Stimulated activated memory B cell treated with anti-CD40 and anti-IgM and Interleukin-4, amounts not matched to agents 10 μg/mL and 1 μg/mL and 100 μg/mL, for 72 hours (primary cell): ENCODE results near the gene EYS.

Experiments
- ATAC-seq: fragments of 150-1000 bp; cut with Tn5 transposase; 2 replicates; pipeline ENCODE4 v1.10.0; 2021
- H3K27ac Mint-ChIP-seq: one replicate; pipeline ENCODE4 v1.8.0; 2022; ENCODE audit warnings: mild to moderate bottlenecking, mixed read lengths
- H3K27me3 Mint-ChIP-seq: one replicate; pipeline ENCODE4 v1.8.0; 2022; ENCODE audit warnings: mixed read lengths
- H3K36me3 Mint-ChIP-seq: one replicate; pipeline ENCODE4 v1.8.0; 2022; ENCODE audit warnings: mixed read lengths
- H3K4me1 Mint-ChIP-seq: one replicate; pipeline ENCODE4 v1.8.0; 2022; ENCODE audit warnings: mixed read lengths
- H3K4me3 Mint-ChIP-seq: one replicate; pipeline ENCODE4 v1.8.0; 2022; ENCODE audit warnings: mild to moderate bottlenecking, moderate library complexity, mixed read lengths
- H3K9me3 Mint-ChIP-seq: one replicate; pipeline ENCODE4 v1.8.0; 2022; ENCODE audit warnings: mixed read lengths

Gene EYS

DNA sequence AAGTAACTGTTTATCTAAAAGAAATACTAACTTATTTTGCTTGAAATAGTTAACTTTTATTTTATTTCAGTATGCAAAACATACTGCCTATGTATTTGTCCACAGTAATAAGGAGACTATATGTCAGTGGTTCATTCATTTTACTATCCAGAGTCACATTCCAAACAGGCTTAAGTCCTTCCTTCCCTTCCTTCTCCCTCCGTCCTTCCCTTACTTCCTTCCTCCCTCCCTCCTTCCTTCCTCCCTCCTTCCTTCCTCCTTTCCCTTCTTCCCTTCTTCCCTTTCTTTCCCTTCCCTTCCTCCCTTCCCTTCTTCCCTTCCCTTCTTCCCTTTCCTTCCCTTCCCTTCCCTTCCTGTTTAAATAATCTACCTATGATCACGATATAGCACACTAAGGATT lies 899.2 kb downstream of the EYS start:
- no peak for ATAC-seq
- no peaks in the 10 kb centered on the region for H3K4me1 Mint-ChIP-seq
- no peaks in the 10 kb centered on the region for H3K27me3 Mint-ChIP-seq

DNA sequence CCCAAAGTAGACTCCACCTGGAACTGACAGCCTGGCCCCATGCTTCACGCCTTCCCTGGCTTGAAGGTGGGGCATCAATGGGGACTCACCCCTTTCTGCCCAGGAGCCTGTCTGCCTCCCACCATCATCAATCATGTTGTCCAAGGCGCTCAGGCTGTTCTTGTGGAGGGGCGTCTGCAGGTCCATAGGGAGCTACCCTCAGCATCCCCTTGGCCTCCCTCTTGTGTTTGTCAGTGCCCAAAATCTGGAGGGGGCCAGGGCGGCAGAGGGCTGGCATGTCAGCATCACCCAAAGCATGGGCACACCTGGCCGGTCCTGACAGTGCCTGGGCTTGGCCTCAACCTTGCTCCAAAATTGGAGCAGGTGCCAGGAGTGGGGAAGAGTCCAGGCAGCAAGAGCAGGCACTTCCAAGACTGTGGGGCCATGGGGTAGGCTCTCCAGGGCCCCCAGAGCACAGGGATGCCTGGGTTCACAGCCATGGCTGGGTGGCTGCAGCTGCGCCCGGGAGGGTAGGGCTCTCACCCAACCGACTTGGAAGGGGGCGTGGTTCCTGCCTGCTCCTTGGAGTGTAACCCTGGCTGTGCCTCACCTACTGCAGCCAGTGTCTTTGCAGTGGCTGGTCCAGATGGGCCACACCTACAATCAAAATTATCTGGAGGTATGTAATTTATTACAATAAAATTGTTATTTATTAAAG lies 903.4 kb downstream of the EYS start:
- H3K27me3 Mint-ChIP-seq = no peaks in the 10 kb centered on the region
- H3K36me3 Mint-ChIP-seq = no peaks in the 10 kb centered on the region

More for the DNA sequence above, 899.2 kb downstream of the EYS start:
- Mint-ChIP-seq H3K36me3 (no peaks in the 10 kb centered on the region), H3K9me3 (peaks cover 4% of the 10 kb centered on the region), H3K4me3 (no peak overlapping the region), H3K27ac (no peak overlapping the region)

DNA sequence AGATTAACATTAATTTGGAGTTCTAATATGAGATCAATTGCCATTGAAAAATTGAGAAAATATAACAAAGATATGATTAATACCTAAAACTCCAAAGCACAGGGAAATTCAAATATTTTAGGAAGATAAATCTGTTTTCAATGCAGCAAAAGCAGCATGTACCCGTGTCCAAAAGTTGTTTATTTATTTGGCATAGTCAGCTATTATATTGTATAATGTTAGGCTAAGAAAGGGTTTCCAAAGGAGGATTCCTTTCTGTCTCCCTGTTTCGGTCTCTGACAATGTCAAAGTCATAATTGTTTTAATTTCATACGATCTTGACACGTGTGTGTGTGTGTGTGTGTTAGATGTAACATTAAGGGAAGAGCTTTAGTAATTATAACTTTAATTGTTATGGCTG lies 914.5 kb downstream of the EYS start:
- ATAC-seq = no peak
- Mint-ChIP-seq H3K36me3 (no peaks in the 10 kb centered on the region), H3K4me1 (no peaks in the 10 kb centered on the region), H3K27me3 (no peaks in the 10 kb centered on the region), H3K27ac (no peak overlapping the region), H3K4me3 (no peak overlapping the region), H3K9me3 (peaks cover 2% of the 10 kb centered on the region)

More for the DNA sequence above, 903.4 kb downstream of the EYS start:
- peak; percentile 24 for ATAC-seq
- Mint-ChIP-seq H3K9me3 (peaks cover 4% of the 10 kb centered on the region), H3K4me3 (no peak overlapping the region), H3K27ac (no peak overlapping the region), H3K4me1 (no peaks in the 10 kb centered on the region)

DNA sequence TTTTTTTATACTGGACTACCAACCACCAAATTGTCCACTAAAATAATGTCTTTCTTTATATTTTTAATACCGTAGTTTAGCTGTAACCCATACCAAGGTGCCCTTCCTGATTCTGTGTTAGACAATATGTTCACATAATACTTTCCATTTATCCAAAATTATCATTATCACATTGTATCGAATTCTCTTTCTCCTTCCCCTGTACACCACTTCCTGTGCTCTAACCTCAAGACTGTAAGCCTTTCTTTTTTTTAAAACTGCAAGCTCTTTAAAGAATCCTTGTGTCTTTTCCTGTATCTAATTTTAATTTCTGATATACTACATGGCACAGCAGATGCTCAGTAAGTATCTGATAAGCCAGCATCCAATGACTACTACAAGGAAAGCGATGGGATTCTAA lies 917.5 kb downstream of the EYS start:
- no peak for ATAC-seq
- peaks cover 2% of the 10 kb centered on the region for H3K9me3 Mint-ChIP-seq
- H3K27me3 Mint-ChIP-seq = no peaks in the 10 kb centered on the region
- H3K4me1 Mint-ChIP-seq = no peaks in the 10 kb centered on the region
- H3K27ac Mint-ChIP-seq = no peak overlapping the region
- H3K36me3 Mint-ChIP-seq = no peaks in the 10 kb centered on the region
- H3K4me3 Mint-ChIP-seq = no peak overlapping the region

DNA sequence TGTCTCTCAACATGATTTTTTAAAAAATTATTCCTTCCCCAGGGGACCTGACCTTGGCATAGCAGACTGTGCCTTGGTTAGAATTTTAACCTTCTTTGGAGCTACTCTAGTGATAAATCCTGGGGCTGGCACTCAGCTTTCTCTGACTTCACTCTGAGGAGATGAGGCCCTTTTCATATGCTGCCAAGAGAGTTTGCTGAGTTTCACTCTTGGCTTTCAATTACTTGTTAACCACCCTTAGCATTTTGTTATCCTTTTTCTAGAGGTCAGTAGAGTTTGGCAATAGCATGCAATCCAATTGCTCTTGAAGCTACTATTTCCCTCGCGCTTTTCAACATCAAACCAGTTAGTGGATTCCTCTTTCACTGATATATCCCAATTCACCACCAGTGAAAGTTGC lies 920.3 kb downstream of the EYS start:
- H3K27ac Mint-ChIP-seq = no peak overlapping the region
- H3K36me3 Mint-ChIP-seq = no peaks in the 10 kb centered on the region
- no peaks in the 10 kb centered on the region for H3K4me1 Mint-ChIP-seq
- H3K9me3 Mint-ChIP-seq = peaks cover 2% of the 10 kb centered on the region
- H3K4me3 Mint-ChIP-seq = no peak overlapping the region
- no peaks in the 10 kb centered on the region for H3K27me3 Mint-ChIP-seq
- ATAC-seq = no peak

DNA sequence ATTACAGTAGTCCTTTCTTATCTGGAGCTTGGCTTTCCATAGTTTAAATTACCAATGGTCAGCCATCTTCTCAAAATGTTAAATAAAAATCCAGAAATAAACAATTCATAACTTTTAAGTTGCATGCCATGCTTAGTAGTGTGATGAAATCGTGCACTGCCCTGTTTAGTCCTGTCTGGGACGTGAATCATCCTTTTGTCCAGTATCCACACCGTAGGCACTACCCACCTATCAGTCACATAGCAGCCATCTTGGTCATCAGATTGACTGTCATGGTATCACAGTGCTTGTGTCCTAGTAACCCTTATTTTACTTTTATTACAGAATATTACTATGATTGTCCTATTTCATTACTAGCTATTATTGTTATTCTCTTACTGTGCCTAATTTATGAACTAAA lies 924.1 kb downstream of the EYS start:
- no peaks in the 10 kb centered on the region for H3K36me3 Mint-ChIP-seq
- H3K9me3 Mint-ChIP-seq = peaks cover 5% of the 10 kb centered on the region

DNA sequence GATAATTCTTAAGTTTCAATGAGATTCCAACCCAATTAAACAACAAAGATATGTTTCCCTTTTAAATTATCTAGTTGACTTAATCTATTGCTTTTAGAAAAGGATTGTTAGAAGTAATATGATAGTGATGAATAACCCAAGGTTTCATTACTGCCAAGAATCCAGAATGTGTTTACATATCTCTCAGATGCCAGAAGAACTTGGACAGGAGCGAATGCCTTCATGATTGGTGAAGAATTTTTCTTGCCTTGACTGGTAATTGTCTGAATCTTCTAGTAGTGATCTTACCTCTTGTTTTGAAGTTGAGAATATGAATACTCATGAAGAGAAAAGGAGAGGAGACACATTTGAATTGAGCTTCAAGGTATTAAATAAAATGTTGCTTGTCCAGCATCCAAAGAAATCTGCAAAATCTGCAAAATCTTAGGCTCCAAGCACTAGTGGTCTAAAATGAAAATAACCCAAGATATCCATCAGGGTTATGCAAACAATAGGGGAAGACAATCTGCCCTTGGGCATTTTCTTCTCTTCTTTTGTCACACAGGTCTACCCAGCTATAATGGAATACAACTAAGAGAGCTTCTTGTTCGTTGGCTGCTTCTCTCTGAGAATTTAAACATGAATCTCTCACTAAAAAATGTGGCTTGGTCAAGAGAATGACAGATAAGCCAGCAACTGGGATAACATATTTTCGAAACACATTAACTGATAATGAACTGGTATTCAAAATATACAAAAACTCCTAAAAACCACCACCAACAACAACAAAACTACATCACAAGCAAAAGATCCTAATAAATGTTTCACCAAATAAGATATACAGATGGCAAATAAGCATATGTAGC lies 928.9 kb downstream of the EYS start:
- Mint-ChIP-seq H3K27me3 (no peaks in the 10 kb centered on the region), H3K9me3 (peaks cover 7% of the 10 kb centered on the region), H3K27ac (no peak overlapping the region), H3K4me3 (no peak overlapping the region), H3K4me1 (no peaks in the 10 kb centered on the region), H3K36me3 (no peaks in the 10 kb centered on the region)
- ATAC-seq = no peak

More for the DNA sequence above, 924.1 kb downstream of the EYS start:
- ATAC-seq = no peak
- Mint-ChIP-seq H3K27me3 (no peaks in the 10 kb centered on the region), H3K27ac (no peak overlapping the region), H3K4me3 (no peak overlapping the region), H3K4me1 (no peaks in the 10 kb centered on the region)

DNA sequence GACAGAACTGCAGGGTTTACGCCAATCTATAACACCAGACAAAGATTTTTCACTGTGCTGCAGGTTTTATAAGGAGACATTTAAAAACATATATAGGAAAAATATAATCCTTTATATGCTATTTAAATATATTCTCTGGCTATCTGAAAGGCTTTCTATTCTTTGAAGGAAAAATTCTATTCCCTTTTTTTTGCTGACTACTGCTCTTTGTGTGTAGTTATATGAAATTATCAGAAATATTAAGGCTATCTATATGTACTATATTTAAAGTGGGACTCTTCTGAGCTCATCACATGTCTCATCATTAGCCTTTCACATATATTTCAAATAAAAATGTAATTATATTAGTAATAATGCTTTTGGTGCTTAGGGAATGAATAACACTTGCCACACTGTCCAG lies 930.7 kb downstream of the EYS start:
- H3K36me3 Mint-ChIP-seq = no peaks in the 10 kb centered on the region
- no peak overlapping the region for H3K27ac Mint-ChIP-seq
- no peak overlapping the region for H3K4me3 Mint-ChIP-seq
- H3K4me1 Mint-ChIP-seq = no peaks in the 10 kb centered on the region
- H3K27me3 Mint-ChIP-seq = no peaks in the 10 kb centered on the region
- H3K9me3 Mint-ChIP-seq = peaks cover 7% of the 10 kb centered on the region
- no peak for ATAC-seq

DNA sequence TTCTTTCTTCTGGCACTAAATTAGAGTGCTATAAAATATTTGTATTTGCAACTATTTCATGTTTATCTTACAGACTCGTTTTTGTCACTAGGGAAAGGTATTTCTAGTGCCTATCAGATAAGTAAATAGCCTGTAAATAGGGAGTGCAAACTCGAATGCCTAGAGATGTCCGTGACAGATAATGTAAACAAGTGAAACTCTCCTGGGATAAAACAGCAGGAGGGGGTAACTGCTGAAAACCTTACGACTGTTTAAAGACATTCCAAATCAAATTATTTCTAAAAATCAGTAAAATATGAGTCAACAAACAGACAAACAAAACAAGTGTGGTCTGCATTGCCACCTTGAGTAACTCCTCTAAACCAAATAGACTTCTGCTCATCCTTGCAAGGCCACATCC lies 932.1 kb downstream of the EYS start:
- no peak overlapping the region for H3K27ac Mint-ChIP-seq
- no peaks in the 10 kb centered on the region for H3K36me3 Mint-ChIP-seq
- H3K4me3 Mint-ChIP-seq = no peak overlapping the region
- no peaks in the 10 kb centered on the region for H3K4me1 Mint-ChIP-seq
- no peak for ATAC-seq
- H3K9me3 Mint-ChIP-seq = peaks cover 7% of the 10 kb centered on the region
- H3K27me3 Mint-ChIP-seq = no peaks in the 10 kb centered on the region

DNA sequence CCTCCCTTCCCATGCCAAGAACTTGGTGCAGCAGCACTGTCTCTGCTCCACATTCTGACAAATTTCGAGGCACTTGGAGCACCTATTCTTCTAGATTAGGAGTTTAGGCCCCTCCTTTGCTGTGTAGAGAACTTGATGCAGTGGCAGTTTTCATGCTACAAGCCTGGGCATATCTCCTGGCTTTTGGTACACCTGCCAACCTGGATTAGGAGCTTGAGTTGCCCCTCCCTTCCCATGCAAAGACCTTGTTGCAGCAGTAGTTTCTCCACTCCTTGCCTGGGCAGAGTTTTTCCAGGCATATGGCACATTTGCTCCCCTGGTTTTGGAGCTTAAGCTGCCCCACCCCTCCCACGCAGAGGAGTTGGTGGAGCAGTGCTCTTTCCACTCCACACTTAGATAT lies 956.1 kb downstream of the EYS start:
- Mint-ChIP-seq H3K36me3 (no peaks in the 10 kb centered on the region), H3K27me3 (no peaks in the 10 kb centered on the region), H3K9me3 (peaks cover 6% of the 10 kb centered on the region), H3K27ac (no peak overlapping the region), H3K4me1 (no peaks in the 10 kb centered on the region), H3K4me3 (no peak overlapping the region)
- no peak for ATAC-seq

DNA sequence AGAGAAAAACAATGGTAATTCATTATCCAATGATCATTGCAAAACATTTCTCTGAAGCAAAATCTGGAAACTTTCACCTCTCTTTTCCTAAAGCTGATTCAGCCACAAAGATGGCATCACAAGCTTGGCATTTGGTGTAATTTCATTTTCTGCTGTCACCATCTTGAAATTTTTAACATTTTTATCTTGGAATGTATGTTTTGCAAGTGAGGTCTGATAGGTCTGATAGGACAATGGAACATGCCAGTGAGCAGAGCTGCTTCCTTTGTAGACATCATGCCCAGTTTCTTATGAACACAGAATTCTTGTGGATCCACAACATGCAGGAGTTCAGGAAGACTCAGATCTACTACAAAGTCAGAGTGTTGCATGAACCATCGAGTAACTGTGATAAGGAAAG lies 969.6 kb downstream of the EYS start:
- Mint-ChIP-seq H3K4me1 (no peaks in the 10 kb centered on the region), H3K9me3 (no peaks in the 10 kb centered on the region), H3K27ac (no peak overlapping the region), H3K27me3 (no peaks in the 10 kb centered on the region), H3K4me3 (no peak overlapping the region), H3K36me3 (no peaks in the 10 kb centered on the region)
- no peak for ATAC-seq

DNA sequence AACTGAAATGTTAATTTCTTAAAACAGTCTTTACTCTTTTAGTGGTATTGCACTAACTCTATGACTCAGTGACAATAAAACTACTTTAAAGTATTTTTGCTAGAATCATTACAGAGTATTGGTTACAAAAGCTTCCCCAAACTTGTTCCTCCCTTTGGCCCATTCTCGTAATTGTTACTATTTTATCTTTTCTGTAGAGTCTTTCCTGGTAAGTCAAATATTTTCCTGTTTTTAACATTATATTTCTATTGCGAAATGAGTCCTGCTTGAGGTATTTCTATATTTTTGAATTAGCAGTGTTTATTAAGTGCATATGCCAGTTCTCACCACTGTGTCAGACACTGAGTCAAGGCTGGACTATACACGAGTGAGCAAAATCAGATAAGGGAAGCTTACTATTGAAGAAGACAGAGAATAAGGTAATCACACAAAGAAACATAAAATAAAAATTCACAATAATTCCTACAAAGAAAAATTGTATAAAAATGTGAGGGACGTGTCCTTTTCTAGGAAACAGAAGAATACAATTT lies 970.5 kb downstream of the EYS start:
- Mint-ChIP-seq H3K4me1 (no peaks in the 10 kb centered on the region), H3K27ac (no peak overlapping the region), H3K4me3 (no peak overlapping the region), H3K9me3 (peaks cover 1% of the 10 kb centered on the region), H3K36me3 (no peaks in the 10 kb centered on the region), H3K27me3 (no peaks in the 10 kb centered on the region)
- ATAC-seq = no peak

DNA sequence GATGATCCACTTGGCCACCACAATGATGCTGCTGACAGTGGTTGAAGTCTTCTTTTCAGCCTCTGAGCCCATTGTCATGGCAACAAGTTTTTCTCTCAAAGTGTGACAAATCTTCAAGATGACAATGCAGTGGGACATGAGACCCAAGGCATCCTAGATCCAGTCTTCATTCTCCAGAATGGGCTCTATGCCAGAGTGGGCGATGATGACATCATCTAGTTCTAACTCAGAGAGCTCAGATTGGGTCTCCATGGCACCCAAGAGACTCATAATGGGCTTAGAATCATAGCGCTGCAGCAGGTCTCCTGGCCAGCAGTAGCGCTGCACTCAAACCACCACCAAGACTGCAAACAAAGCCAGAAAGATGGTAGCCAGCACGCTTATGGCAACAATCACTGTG lies 973.6 kb downstream of the EYS start:
- H3K4me3 Mint-ChIP-seq = no peak overlapping the region
- no peaks in the 10 kb centered on the region for H3K36me3 Mint-ChIP-seq
- ATAC-seq = no peak
- H3K27me3 Mint-ChIP-seq = no peaks in the 10 kb centered on the region
- no peaks in the 10 kb centered on the region for H3K4me1 Mint-ChIP-seq
- H3K9me3 Mint-ChIP-seq = peaks cover 5% of the 10 kb centered on the region
- H3K27ac Mint-ChIP-seq = no peak overlapping the region

DNA sequence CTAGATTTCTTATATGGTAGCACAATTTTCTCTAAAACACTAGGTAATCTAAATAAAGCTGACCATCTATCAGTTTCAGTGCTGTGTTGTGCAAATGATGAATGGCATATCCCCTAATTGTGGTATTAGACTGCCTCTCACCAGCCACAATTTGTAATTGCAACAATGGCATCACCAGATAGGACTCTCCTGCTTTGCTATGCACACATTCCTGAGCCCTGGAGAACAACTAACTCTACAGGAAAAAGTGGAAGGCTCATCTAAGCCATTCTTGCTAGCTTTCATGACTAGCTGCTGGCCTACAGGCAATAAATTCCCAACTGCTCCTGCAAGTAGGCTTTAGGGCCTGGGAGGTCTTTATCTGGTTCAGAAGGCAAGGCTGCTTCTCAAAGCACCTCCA lies 974.1 kb downstream of the EYS start:
- no peak overlapping the region for H3K4me3 Mint-ChIP-seq
- H3K9me3 Mint-ChIP-seq = peaks cover 5% of the 10 kb centered on the region
- no peak overlapping the region for H3K27ac Mint-ChIP-seq
- H3K36me3 Mint-ChIP-seq = no peaks in the 10 kb centered on the region
- H3K27me3 Mint-ChIP-seq = no peaks in the 10 kb centered on the region
- no peak for ATAC-seq
- H3K4me1 Mint-ChIP-seq = no peaks in the 10 kb centered on the region

DNA sequence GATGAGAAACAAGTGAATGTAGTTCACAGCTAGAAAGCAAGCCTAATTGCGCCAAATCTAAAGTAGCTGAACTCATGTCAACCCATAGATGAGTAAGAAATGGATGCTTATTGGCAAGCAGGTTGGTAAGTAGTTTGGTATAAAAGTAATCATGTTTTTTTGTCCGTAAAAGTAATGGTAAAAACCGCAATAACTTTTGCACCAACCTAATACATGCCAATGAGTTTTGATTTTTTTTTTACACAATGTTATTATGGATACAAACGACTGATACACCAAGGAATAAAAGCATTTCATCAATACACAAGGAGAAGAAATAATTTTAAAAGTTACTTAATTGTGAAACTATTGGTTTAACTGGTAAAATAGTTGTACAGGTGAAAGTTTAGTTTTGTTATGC lies 977.5 kb downstream of the EYS start:
- Mint-ChIP-seq H3K4me1 (no peaks in the 10 kb centered on the region), H3K36me3 (no peaks in the 10 kb centered on the region)
- no peak for ATAC-seq

DNA sequence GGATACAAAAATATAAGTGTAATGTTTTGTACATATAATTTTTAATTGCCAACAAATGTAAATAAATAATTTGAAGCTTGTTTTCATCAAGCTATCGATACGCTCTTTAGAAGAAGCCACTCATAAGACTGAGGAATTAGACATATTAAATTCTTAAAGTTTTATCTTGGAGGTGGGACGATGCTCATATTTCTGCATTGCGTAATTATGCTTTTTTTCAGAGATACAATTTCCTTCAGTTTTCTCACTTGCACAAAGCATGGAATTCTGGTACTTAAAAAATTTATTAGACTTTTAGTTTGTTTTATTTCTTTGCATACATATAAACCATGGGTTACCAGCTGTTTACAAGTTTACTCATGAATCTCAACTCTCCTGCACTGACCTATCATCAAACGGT lies 980.0 kb downstream of the EYS start:
- ATAC-seq = no peak
- no peaks in the 10 kb centered on the region for H3K36me3 Mint-ChIP-seq
- H3K4me3 Mint-ChIP-seq = no peak overlapping the region
- H3K27ac Mint-ChIP-seq = no peak overlapping the region
- H3K27me3 Mint-ChIP-seq = no peaks in the 10 kb centered on the region
- peaks cover 5% of the 10 kb centered on the region for H3K9me3 Mint-ChIP-seq
- H3K4me1 Mint-ChIP-seq = no peaks in the 10 kb centered on the region

More for the DNA sequence above, 977.5 kb downstream of the EYS start:
- Mint-ChIP-seq H3K27ac (no peak overlapping the region), H3K27me3 (no peaks in the 10 kb centered on the region), H3K9me3 (peaks cover 5% of the 10 kb centered on the region), H3K4me3 (no peak overlapping the region)
